Esophagus squamous epithelium (tissue), 5 donors: ENCODE data around the gene FGFBP2. TPM values are rescaled to one million over a fixed set of nuclear protein-coding genes. Genes with fewer than 3 reads are reported as not detected.
A peak's percentile ranks its signal among the peaks of the same experiment; 100 is the strongest.

Source experiments
- DNase-seq: peaks from one replicate; lab custom pipeline; 2025; lab: John Stamatoyannopoulos, UW
- H3K27ac ChIP-seq, 4 donors: fragments of 200-600 bp; sonication (generic); one replicate each; pipeline ENCODE4 v1.5.1; 2016 to 2019; ENCODE audit warnings: mild to moderate bottlenecking in 1 of 4
- H3K27me3 ChIP-seq, 4 donors: fragments of 200-600 bp; sonication (generic); 1 replicate in 3 of 4; 2 replicates in 1 of 4; pipeline versions ENCODE4 v1.5.1 to v1.6.0; 2017 to 2021; ENCODE audit warnings: antibody characterized with exemption in 1 of 4
- H3K36me3 ChIP-seq, 3 donors: fragments of 200-600 bp; sonication (generic); one replicate each; pipeline ENCODE4 v1.5.1; 2016 to 2019
- H3K4me1 ChIP-seq, 3 donors: fragments of 200-600 bp; sonication (generic); one replicate each; pipeline ENCODE4 v1.5.1; 2017 to 2019
- H3K4me3 ChIP-seq, 4 donors: fragments of 200-600 bp; sonication (generic); 1 replicate in 3 of 4; 2 replicates in 1 of 4; pipeline ENCODE4 v1.5.1; 2016 to 2019; ENCODE audit warnings: mild to moderate bottlenecking in 2 of 4, moderate library complexity in 1 of 4
- H3K9me3 ChIP-seq, 3 donors: fragments of 200-600 bp; sonication (generic); one replicate each; pipeline ENCODE4 v1.5.1; 2016 to 2019
- POLR2A ChIP-seq, 4 donors: fragments of 450-650 bp; IDR thresholded peaks; one replicate each; pipeline ENCODE4 v1.6.1; 2017; ENCODE audit warnings: antibody characterized with exemption in 4 of 4, mild to moderate bottlenecking in 4 of 4, moderate library complexity in 3 of 4
- WGBS, 2 donors: methylation state at CpG; one replicate each; pipeline ENCODE4 v1.1.5; 2018; 5-methylcytosine and 5-hydroxymethylcytosine counted together
- intact Hi-C: fragments of 100-400 bp; cut with DNase I; formaldehyde crosslinking; loops from one replicate; pipeline ENCODE4 v1.15.0; 2022
- total RNA-seq, 4 donors: library from RNA; depleted of rRNA; stranded (reverse); fragments of >200 nt; gene quantifications; one replicate each; pipeline ENCODE4 v1.1.0, GENCODE V29; 2016
- TF ChIP-seq, protein P1 (sequence below), 6 experiments: fragments of 450-650 bp in 4 of 6; fragments of 200-600 bp in 2 of 6; sonication (generic) in 2 of 6; IDR thresholded peaks; one replicate each; pipeline ENCODE4 v1.5.1; 2016 to 2019; ENCODE audit warnings: antibody characterized with exemption in 6 of 6, mild to moderate bottlenecking in 4 of 6, moderate library complexity in 4 of 6
- donor health status: DM: yes; HTN: yes; CAD: no.

FGFBP2 gene
- total RNA-seq, 4 donors from 2014 or later = not detected

DNA sequence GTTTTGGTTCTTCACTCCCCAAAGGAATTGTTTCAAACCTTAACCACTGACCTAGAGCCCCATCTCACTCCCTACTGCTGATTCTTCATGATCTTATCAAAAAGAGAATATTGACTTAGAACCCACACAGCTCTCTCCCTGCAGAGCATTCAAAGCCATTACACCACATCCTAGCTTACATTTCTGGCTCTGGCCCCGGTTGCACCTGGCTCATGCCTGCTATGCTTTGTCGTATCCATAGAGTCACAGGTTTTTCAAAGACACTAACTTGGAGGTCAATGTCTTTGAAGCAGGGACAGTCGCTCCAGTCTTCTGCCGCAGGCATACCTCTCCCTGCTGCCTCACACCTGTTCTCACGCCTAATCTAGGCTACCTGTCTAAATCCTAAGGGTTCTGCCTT is 42.7 kb upstream of the FGFBP2 start:
- TF ChIP-seq, protein P1, sequence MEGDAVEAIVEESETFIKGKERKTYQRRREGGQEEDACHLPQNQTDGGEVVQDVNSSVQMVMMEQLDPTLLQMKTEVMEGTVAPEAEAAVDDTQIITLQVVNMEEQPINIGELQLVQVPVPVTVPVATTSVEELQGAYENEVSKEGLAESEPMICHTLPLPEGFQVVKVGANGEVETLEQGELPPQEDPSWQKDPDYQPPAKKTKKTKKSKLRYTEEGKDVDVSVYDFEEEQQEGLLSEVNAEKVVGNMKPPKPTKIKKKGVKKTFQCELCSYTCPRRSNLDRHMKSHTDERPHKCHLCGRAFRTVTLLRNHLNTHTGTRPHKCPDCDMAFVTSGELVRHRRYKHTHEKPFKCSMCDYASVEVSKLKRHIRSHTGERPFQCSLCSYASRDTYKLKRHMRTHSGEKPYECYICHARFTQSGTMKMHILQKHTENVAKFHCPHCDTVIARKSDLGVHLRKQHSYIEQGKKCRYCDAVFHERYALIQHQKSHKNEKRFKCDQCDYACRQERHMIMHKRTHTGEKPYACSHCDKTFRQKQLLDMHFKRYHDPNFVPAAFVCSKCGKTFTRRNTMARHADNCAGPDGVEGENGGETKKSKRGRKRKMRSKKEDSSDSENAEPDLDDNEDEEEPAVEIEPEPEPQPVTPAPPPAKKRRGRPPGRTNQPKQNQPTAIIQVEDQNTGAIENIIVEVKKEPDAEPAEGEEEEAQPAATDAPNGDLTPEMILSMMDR (IDR thresholded peaks at IDR 0.05) = no peak
- no peak for TF ChIP-seq POLR2A (IDR thresholded peaks at IDR 0.05)
- Histone ChIP-seq H3K4me1 (no peaks in the 10 kb centered on the region), H3K27me3 (peaks cover 0 to 11% (median 0%) of the 10 kb centered on the region in 4 donors), H3K27ac (no peak overlapping the region), H3K36me3 (no peaks in the 10 kb centered on the region), H3K9me3 (no peaks in the 10 kb centered on the region), H3K4me3 (no peak overlapping the region)
- WGBS, 2 donors = 67 to 73% methylated on average over 5 of the region's 5 CpGs
- no peak for DNase-seq
- intact Hi-C loops = no loop called here

GRCh38 chr4:16001484-16001858 is 38.5 kb upstream of the FGFBP2 start:
- intact Hi-C loops = no loop called here
- Histone ChIP-seq H3K9me3 (no peaks in the 10 kb centered on the region), H3K27ac (no peak overlapping the region), H3K4me3 (no peak overlapping the region), H3K27me3 (peaks cover 0 to 17% (median 0%) of the 10 kb centered on the region in 4 donors), H3K36me3 (no peaks in the 10 kb centered on the region), H3K4me1 (no peaks in the 10 kb centered on the region)
- no peak for DNase-seq
- TF ChIP-seq, protein P1 (IDR thresholded peaks at IDR 0.05) = peak in 5 of 6 experiments; percentile 65 to 82 (median 66)
- no peak for TF ChIP-seq POLR2A (IDR thresholded peaks at IDR 0.05)
- 3 to 4% methylated on average over 4 of the region's 4 CpGs for WGBS, 2 donors

GRCh38 chr4:16000708-16001483 is 37.9 kb upstream of the FGFBP2 start:
- no peaks in the 10 kb centered on the region for H3K4me1 ChIP-seq
- no peaks in the 10 kb centered on the region for H3K9me3 ChIP-seq
- DNase-seq = no peak
- no peak overlapping the region for H3K4me3 ChIP-seq
- TF ChIP-seq, protein P1 (IDR thresholded peaks at IDR 0.05) = no peak
- TF ChIP-seq POLR2A (IDR thresholded peaks at IDR 0.05) = no peak
- intact Hi-C loops = no loop called here
- peaks cover 0 to 17% (median 0%) of the 10 kb centered on the region in 4 donors for H3K27me3 ChIP-seq
- WGBS, 2 donors = 61 to 62% methylated on average over 12 of the region's 12 CpGs
- no peaks in the 10 kb centered on the region for H3K36me3 ChIP-seq
- H3K27ac ChIP-seq = no peak overlapping the region

DNA sequence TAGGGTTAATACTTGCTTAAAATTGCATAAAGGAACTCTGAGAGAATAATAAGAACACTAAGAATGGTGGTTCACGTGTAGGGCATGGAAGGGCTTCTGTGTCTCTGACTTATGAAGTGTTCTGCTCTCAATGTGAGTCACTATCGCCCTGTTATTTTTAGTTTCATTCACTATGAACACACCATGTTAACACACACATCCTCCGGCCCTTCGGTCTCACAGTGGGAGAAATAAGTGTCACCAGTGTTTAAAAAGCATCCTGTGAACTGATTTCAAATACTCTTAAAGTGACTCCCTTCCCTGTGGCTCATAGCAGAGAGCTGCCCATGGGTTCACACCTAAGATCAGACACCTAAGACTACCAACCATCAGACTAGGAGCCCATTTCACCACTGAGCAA is 33.8 kb upstream of the FGFBP2 start:
- Histone ChIP-seq H3K27ac (no peak overlapping the region), H3K36me3 (no peaks in the 10 kb centered on the region), H3K4me3 (no peak overlapping the region), H3K9me3 (no peaks in the 10 kb centered on the region), H3K4me1 (no peaks in the 10 kb centered on the region), H3K27me3 (peaks cover 0 to 10% (median 0%) of the 10 kb centered on the region in 4 donors)
- TF ChIP-seq, protein P1 (IDR thresholded peaks at IDR 0.05) = no peak
- no peak for TF ChIP-seq POLR2A (IDR thresholded peaks at IDR 0.05)
- intact Hi-C loops = no loop called here
- DNase-seq = no peak
- 64 to 68% methylated on average over 4 of the region's 4 CpGs for WGBS, 2 donors

- intact Hi-C loops = no loop called here
- Histone ChIP-seq H3K27me3 (peaks cover 0 to 11% (median 0%) of the 10 kb centered on the region in 4 donors), H3K4me1 (no peaks in the 10 kb centered on the region), H3K27ac (no peak overlapping the region), H3K36me3 (no peaks in the 10 kb centered on the region), H3K9me3 (no peaks in the 10 kb centered on the region), H3K4me3 (no peak overlapping the region)
- 93 to 95% methylated on average over 3 of the region's 3 CpGs for WGBS, 2 donors
- no peak for DNase-seq
- TF ChIP-seq POLR2A (IDR thresholded peaks at IDR 0.05) = no peak
- TF ChIP-seq, protein P1 (IDR thresholded peaks at IDR 0.05) = no peak
These were observed 32.9 kb upstream of the FGFBP2 start for GRCh38 chr4:15995826-15996225.
